Keratinocyte (primary cell): Measurements from ENCODE around the gene MUC6. TPM values are rescaled to one million over a fixed set of nuclear protein-coding genes. Genes with fewer than 3 reads are reported as not detected.
A peak's percentile ranks its signal among the peaks of the same experiment; 100 is the strongest.
"Not testable (repeated sequence)": the region's sequence is repeated elsewhere in the genome, so short reads cannot be mapped to it uniquely, and the experiment has no call there.

Source experiments
- DNase-seq: peaks from one replicate; pipeline ENCODE4 v3.0.0-alpha.2; 2011; ENCODE audit warnings: low read depth, missing footprints, low spot score
- FAIRE-seq: peaks from 2 replicates; lab custom pipeline; 2011; peaks lifted over from hg19 to GRCh38; lab: Jason Lieb, UNC
- H2AFZ ChIP-seq: 2 replicates; pipeline ENCODE4 v1.6.0; 2012; ENCODE audit warnings: low read length, control low read depth, inconsistent platforms; ENCODE audit not compliant: control insufficient read depth
- H3K27ac ChIP-seq: 2 replicates; pipeline ENCODE4 v1.5.1; 2011; ENCODE audit warnings: low read length; ENCODE audit not compliant: control insufficient read depth, insufficient read depth
- H3K27me3 ChIP-seq: 3 replicates; pipeline ENCODE4 v1.6.0; 2011; ENCODE audit warnings: low read length; ENCODE audit not compliant: control insufficient read depth, insufficient read depth; ENCODE audit errors: extremely low read depth
- H3K36me3 ChIP-seq, 2 experiments: 2 replicates in 1 of 2; 3 replicates in 1 of 2; pipeline ENCODE4 v1.5.1; 2011; ENCODE audit warnings: low read length in 2 of 2, mild to moderate bottlenecking in 1 of 2; ENCODE audit not compliant: control insufficient read depth in 2 of 2, insufficient read depth in 2 of 2; ENCODE audit errors: extremely low read depth in 1 of 2
- H3K4me1 ChIP-seq: 3 replicates; pipeline ENCODE4 v1.5.1; 2011; ENCODE audit warnings: low read length; ENCODE audit not compliant: control insufficient read depth, insufficient read depth; ENCODE audit errors: extremely low read depth
- H3K4me2 ChIP-seq: 3 replicates; pipeline ENCODE4 v1.6.0; 2011; ENCODE audit warnings: low read depth, low read length; ENCODE audit not compliant: control insufficient read depth, insufficient read depth; ENCODE audit errors: extremely low read depth
- H3K4me3 ChIP-seq, 3 experiments: fragments of 200-600 bp in 1 of 3; sonication (generic) in 1 of 3; 2 replicates in 2 of 3; 3 replicates in 1 of 3; pipeline ENCODE4 v1.5.1; 2011 to 2016; ENCODE audit warnings: low read length in 3 of 3, mild to moderate bottlenecking in 3 of 3, control low read depth in 2 of 3, inconsistent platforms in 1 of 3, low read depth in 1 of 3, mixed read lengths in 1 of 3, mixed run types in 1 of 3, moderate library complexity in 1 of 3; ENCODE audit not compliant: control insufficient read depth in 2 of 3, insufficient read depth in 2 of 3; ENCODE audit errors: extremely low read depth in 1 of 3
- H3K79me2 ChIP-seq: 2 replicates; pipeline ENCODE4 v1.6.0; 2012; ENCODE audit warnings: low read length; ENCODE audit not compliant: control insufficient read depth, insufficient read depth
- H3K9ac ChIP-seq: 3 replicates; pipeline ENCODE4 v1.6.0; 2011; ENCODE audit warnings: low read length; ENCODE audit not compliant: control insufficient read depth, insufficient read depth; ENCODE audit errors: extremely low read depth
- H3K9me1 ChIP-seq: 3 replicates; pipeline ENCODE4 v1.6.0; 2011; ENCODE audit warnings: low read length; ENCODE audit not compliant: control insufficient read depth, insufficient read depth; ENCODE audit errors: extremely low read depth
- H3K9me3 ChIP-seq: 2 replicates; pipeline ENCODE4 v1.5.1; 2012; ENCODE audit warnings: low read depth, low read length; ENCODE audit not compliant: control insufficient read depth
- H4K20me1 ChIP-seq: 3 replicates; pipeline ENCODE4 v1.6.0; 2011; ENCODE audit warnings: low read length; ENCODE audit not compliant: control insufficient read depth, insufficient read depth; ENCODE audit errors: extremely low read depth
- CTCF ChIP-seq, 3 experiments: IDR thresholded peaks in 1 of 3; conservative IDR thresholded peaks in 1 of 3; optimal IDR thresholded peaks in 1 of 3; 2 replicates in 2 of 3; 3 replicates in 1 of 3; pipeline versions ENCODE3 to v1.5.1; 2011; ENCODE audit warnings: low read length in 3 of 3, mild to moderate bottlenecking in 3 of 3, moderate library complexity in 2 of 3, control low read depth in 1 of 3, inconsistent platforms in 1 of 3; ENCODE audit not compliant: insufficient read depth in 2 of 3; ENCODE audit errors: extremely low read depth in 1 of 3
- EZH2 ChIP-seq: IDR thresholded peaks from one replicate; pipeline ENCODE4 v1.6.1; 2012; ENCODE audit warnings: inconsistent platforms, mild to moderate bottlenecking, low read length, moderate library complexity
- dilution Hi-C: fragments of 300-500 bp; cut with MboI; formaldehyde crosslinking; loops from one replicate; pipeline ENCODE4 v1.7.0; 2020; ENCODE audit warnings: low sequenced_read_pairs; ENCODE audit not compliant: extremely low pct_ligation_motif_present
- polyA plus RNA-seq, 5 experiments: library from polyadenylated mRNA; depleted of rRNA in 3 of 5; stranded (reverse) in 3 of 5; stranded (forward) in 1 of 5; unstranded in 1 of 5; fragments of >200 nt; gene quantifications; 1 replicate in 1 of 5; 2 replicates in 3 of 5; 3 replicates in 1 of 5; pipeline versions ENCODE4 v1.2.1 to v1.2.3, GENCODE V29; 2011 to 2012; ENCODE audit warnings: missing spikeins in 2 of 5, low read depth in 1 of 5, low replicate concordance in 1 of 5

MUC6 gene
- polyA plus RNA-seq, 1 donor (not counting 4 experiments of a cell fraction or from before 2014, with no cell fraction given), result not detected

- H4K20me1 ChIP-seq, result no peaks in the 10 kb centered on the region
- no peaks in the 10 kb centered on the region for H3K36me3 ChIP-seq
- FAIRE-seq (no peak), DNase-seq (no peak)
- no peak overlapping the region for H3K4me2 ChIP-seq
- H3K27ac ChIP-seq, result no peak overlapping the region
- H3K27me3 ChIP-seq, result no peaks in the 10 kb centered on the region
- dilution Hi-C loops, result no loop called here
- H3K9me3 ChIP-seq, result peaks cover 7% of the 10 kb centered on the region
- peaks cover 5% of the 10 kb centered on the region for H3K79me2 ChIP-seq
- no peak overlapping the region for H3K9ac ChIP-seq
- no peaks in the 10 kb centered on the region for H3K4me1 ChIP-seq
- H2AFZ ChIP-seq, result no peak overlapping the region
- TF ChIP-seq CTCF (optimal IDR thresholded peaks at IDR 0.05 in 1 of 3, IDR thresholded peaks at IDR 0.05 in 1 of 3, conservative IDR thresholded peaks at IDR 0.05 in 1 of 3; ENCODE audit: extremely low read depth in 1 of 3, insufficient read depth in 2 of 3, low read length in 3 of 3), result no peak
- H3K4me3 ChIP-seq, result no peak overlapping the region
- H3K9me1 ChIP-seq, result no peaks in the 10 kb centered on the region
Observed at GRCh38 chr11:1018091-1018490, 18.4 kb downstream of the MUC6 start.

- Histone ChIP-seq H3K36me3 (peaks cover 0 to 2% of the 10 kb centered on the region in 2 experiments), H3K9me3 (peaks cover 7% of the 10 kb centered on the region), H3K79me2 (peaks cover 5% of the 10 kb centered on the region), H3K27ac (no peak overlapping the region), H2AFZ (no peak overlapping the region), H3K27me3 (no peaks in the 10 kb centered on the region), H3K9me1 (no peaks in the 10 kb centered on the region), H3K9ac (no peak overlapping the region), H3K4me2 (no peak overlapping the region), H3K4me1 (no peaks in the 10 kb centered on the region), H3K4me3 (no peak overlapping the region), H4K20me1 (no peaks in the 10 kb centered on the region)
- peak; percentile 85 for FAIRE-seq
- DNase-seq, result no peak
- dilution Hi-C loops, result no loop called here
- TF ChIP-seq CTCF (optimal IDR thresholded peaks at IDR 0.05 in 1 of 3, IDR thresholded peaks at IDR 0.05 in 1 of 3, conservative IDR thresholded peaks at IDR 0.05 in 1 of 3; ENCODE audit: extremely low read depth in 1 of 3, insufficient read depth in 2 of 3, low read length in 3 of 3) (no peak), EZH2 (no peak)
Observed at GRCh38 chr11:1017269-1018005, 19.1 kb downstream of the MUC6 start.

- dilution Hi-C loops, H2AFZ ChIP-seq, H3K4me2 ChIP-seq, H3K4me3 ChIP-seq, H3K4me1 ChIP-seq, DNase-seq, H3K36me3 ChIP-seq, H3K27ac ChIP-seq, H3K79me2 ChIP-seq, H3K9ac ChIP-seq, H3K27me3 ChIP-seq, H4K20me1 ChIP-seq, H3K9me3 ChIP-seq, H3K9me1 ChIP-seq: not testable (repeated sequence)
- peak; percentile 92 for FAIRE-seq
Observed at GRCh38 chr11:1016610-1017126, 19.9 kb downstream of the MUC6 start.
